Endodermal cell (in vitro differentiated cells): ENCODE results near the gene SDK1. TPM values are rescaled to one million over a fixed set of nuclear protein-coding genes. Genes with fewer than 3 reads are reported as not detected.

ENCODE experiments used
- DNase-seq: peaks from one replicate; pipeline ENCODE4 v3.0.0-alpha.2; 2017
- H3K27ac ChIP-seq: 2 replicates; pipeline ENCODE4 v1.5.1; 2013; ENCODE audit warnings: mild to moderate bottlenecking, low read depth, low read length, moderate library complexity
- H3K27me3 ChIP-seq: 2 replicates; pipeline ENCODE4 v1.6.1; 2013; ENCODE audit warnings: mild to moderate bottlenecking, low read length, moderate library complexity; ENCODE audit not compliant: insufficient read depth, control insufficient read depth, poor library complexity, severe bottlenecking
- H3K36me3 ChIP-seq: 2 replicates; pipeline ENCODE4 v1.7.0; 2013; ENCODE audit warnings: mild to moderate bottlenecking, low read length, moderate library complexity; ENCODE audit not compliant: control insufficient read depth, insufficient read depth
- H3K4me1 ChIP-seq: one replicate; pipeline ENCODE4 v1.7.0; 2013; ENCODE audit warnings: low read length; ENCODE audit not compliant: control insufficient read depth, insufficient read depth
- H3K4me3 ChIP-seq: 2 replicates; pipeline ENCODE4 v1.5.1; 2013; ENCODE audit warnings: mild to moderate bottlenecking, low read length, moderate library complexity
- H3K9ac ChIP-seq: 2 replicates; pipeline ENCODE4 v1.6.1; 2013; ENCODE audit warnings: mild to moderate bottlenecking, low read length, moderate library complexity; ENCODE audit not compliant: poor library complexity, severe bottlenecking; ENCODE audit errors: extremely low read depth
- H3K9me3 ChIP-seq: 2 replicates; pipeline ENCODE4 v1.6.1; 2013; ENCODE audit warnings: mild to moderate bottlenecking, low read length, moderate library complexity; ENCODE audit not compliant: control insufficient read depth
- H3K27ac Mint-ChIP-seq: 2 replicates; pipeline ENCODE4 v1.8.0; 2020; ENCODE audit warnings: mixed read lengths
- H3K27me3 Mint-ChIP-seq: 2 replicates; pipeline ENCODE4 v1.8.0; 2021; ENCODE audit warnings: mild to moderate bottlenecking, mixed read lengths; ENCODE audit not compliant: insufficient read depth
- H3K36me3 Mint-ChIP-seq: 2 replicates; pipeline ENCODE4 v1.8.0; 2020; ENCODE audit warnings: low read depth, mixed read lengths
- H3K4me1 Mint-ChIP-seq: 2 replicates; pipeline ENCODE4 v1.8.0; 2020; ENCODE audit warnings: mixed read lengths
- H3K4me3 Mint-ChIP-seq: 2 replicates; pipeline ENCODE4 v1.8.0; 2020; ENCODE audit warnings: mild to moderate bottlenecking, moderate library complexity, mixed read lengths
- H3K9me3 Mint-ChIP-seq: 2 replicates; pipeline ENCODE4 v1.8.0; 2020; ENCODE audit warnings: mild to moderate bottlenecking, mixed read lengths
- WGBS, 2 experiments: methylation state at CpG; one replicate each; pipeline versions ENCODE4 v1.1.5 to v1.1.7; 2013; ENCODE audit warnings: missing lambda C conversion rate in 2 of 2, mixed read lengths in 1 of 2; ENCODE audit not compliant: insufficient coverage in 1 of 2, insufficient read length in 1 of 2; 5-methylcytosine and 5-hydroxymethylcytosine counted together
- total RNA-seq, 2 donors: library from RNA; stranded (reverse); fragmentation: NEBNext Ultra II Directional in 1 of 2; extraction: Animal tissue kit (Norgen Biotek cat#: 25700) in 1 of 2; gene quantifications; 2 replicates in 1 of 2; 3 replicates in 1 of 2; pipeline ENCODE4 v1.2.1, GENCODE V29; 2021
- TF ChIP-seq, protein P1 (sequence below): fragments of 200-600 bp; sonication (generic); conservative IDR thresholded peaks from 2 replicates; pipeline ENCODE4 v1.5.0; 2021; ENCODE audit warnings: antibody characterized with exemption, mild to moderate bottlenecking

The SDK1 gene
- total RNA-seq, 2 donors from 2014 or later = 22.7 to 23.1 TPM

DNA sequence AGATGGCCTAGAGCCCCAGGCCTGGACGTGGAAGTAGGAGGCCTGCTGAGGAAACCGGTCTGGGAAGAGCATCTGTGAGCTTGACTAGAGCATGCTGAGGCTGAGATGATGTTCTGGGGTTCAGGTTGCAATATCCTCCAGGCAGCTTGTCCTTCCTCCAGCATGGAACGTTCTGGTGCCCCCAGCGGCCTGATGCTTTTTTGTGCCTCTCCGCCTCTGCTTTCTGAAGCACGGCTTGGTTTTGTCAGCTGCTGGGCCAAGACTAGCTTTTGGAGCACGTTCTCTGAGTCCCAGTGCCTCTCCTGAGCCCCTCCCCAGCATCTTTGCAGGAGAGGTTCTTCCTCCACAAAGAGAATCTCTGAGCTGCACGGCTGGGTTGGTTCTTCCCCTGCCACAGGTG is 699.1 kb downstream of the SDK1 start:
- no peak overlapping the region for H3K4me3 ChIP-seq
- H3K27ac Mint-ChIP-seq = no peak overlapping the region
- H3K9ac ChIP-seq = no peak overlapping the region
- no peaks in the 10 kb centered on the region for H3K9me3 Mint-ChIP-seq
- WGBS, 2 experiments = 85 to 91% methylated on average over 6 to 8 of the region's 8 CpGs
- H3K36me3 ChIP-seq = no peaks in the 10 kb centered on the region
- no peaks in the 10 kb centered on the region for H3K36me3 Mint-ChIP-seq
- H3K4me1 ChIP-seq = no peaks in the 10 kb centered on the region
- no peaks in the 10 kb centered on the region for H3K27me3 ChIP-seq
- DNase-seq = peak; percentile 68
- no peak overlapping the region for H3K4me3 Mint-ChIP-seq
- no peaks in the 10 kb centered on the region for H3K27me3 Mint-ChIP-seq
- H3K4me1 Mint-ChIP-seq = peaks cover under 1% of the 10 kb centered on the region
- H3K9me3 ChIP-seq = no peaks in the 10 kb centered on the region
- TF ChIP-seq, protein P1, sequence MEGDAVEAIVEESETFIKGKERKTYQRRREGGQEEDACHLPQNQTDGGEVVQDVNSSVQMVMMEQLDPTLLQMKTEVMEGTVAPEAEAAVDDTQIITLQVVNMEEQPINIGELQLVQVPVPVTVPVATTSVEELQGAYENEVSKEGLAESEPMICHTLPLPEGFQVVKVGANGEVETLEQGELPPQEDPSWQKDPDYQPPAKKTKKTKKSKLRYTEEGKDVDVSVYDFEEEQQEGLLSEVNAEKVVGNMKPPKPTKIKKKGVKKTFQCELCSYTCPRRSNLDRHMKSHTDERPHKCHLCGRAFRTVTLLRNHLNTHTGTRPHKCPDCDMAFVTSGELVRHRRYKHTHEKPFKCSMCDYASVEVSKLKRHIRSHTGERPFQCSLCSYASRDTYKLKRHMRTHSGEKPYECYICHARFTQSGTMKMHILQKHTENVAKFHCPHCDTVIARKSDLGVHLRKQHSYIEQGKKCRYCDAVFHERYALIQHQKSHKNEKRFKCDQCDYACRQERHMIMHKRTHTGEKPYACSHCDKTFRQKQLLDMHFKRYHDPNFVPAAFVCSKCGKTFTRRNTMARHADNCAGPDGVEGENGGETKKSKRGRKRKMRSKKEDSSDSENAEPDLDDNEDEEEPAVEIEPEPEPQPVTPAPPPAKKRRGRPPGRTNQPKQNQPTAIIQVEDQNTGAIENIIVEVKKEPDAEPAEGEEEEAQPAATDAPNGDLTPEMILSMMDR = peak; percentile 44
- no peak overlapping the region for H3K27ac ChIP-seq

DNA sequence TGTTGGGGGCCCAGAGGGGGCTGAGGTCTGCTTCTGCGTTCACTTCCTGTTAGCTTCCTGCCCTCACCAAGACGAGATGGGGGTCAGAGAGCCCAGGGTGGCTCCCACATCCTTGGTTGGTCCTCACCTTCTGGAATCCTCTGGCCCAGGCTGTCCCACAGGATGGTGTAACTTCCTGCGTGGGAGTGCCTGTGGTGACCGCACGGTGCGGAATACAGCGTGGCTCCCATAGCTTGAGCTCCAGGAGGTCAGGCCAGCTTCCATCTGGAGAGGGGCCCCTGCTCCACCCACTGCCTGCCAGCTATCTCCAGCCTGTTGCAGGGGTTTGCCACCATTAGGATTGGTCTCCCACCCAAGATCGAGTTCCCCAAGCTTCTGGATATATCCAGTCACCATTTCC is 699.9 kb downstream of the SDK1 start:
- 85 to 94% methylated on average over 3 to 8 of the region's 8 CpGs for WGBS, 2 experiments
- DNase-seq = no peak
- H3K27me3 Mint-ChIP-seq = no peaks in the 10 kb centered on the region
- Histone ChIP-seq H3K36me3 (no peaks in the 10 kb centered on the region), H3K27me3 (no peaks in the 10 kb centered on the region), H3K9me3 (no peaks in the 10 kb centered on the region), H3K4me3 (no peak overlapping the region), H3K4me1 (no peaks in the 10 kb centered on the region), H3K9ac (no peak overlapping the region), H3K27ac (no peak overlapping the region)
- no peaks in the 10 kb centered on the region for H3K9me3 Mint-ChIP-seq
- H3K27ac Mint-ChIP-seq = peak overlapping the region; percentile 61
- TF ChIP-seq, protein P1 = no peak
- H3K4me3 Mint-ChIP-seq = no peak overlapping the region
- no peaks in the 10 kb centered on the region for H3K36me3 Mint-ChIP-seq
- H3K4me1 Mint-ChIP-seq = no peaks in the 10 kb centered on the region

DNA sequence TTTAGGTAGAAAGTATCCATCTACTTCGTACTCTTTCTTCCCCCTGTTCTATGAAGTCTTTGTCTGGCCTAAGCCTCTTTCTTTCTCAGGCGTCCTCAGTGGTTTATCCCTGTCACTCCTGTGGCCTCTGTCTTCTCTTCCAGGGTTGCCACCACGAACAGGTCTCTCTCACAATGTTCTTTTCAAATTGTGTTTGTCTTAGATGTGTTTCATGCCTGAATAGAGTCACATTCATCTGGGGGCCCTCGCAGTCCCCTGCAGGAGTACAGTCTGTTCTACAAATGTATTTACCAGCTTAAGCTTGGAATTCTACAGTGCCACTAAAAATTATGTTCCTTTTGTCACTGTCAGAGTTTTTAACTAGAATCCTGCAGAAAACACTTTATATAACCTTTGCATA is 700.7 kb downstream of the SDK1 start:
- Mint-ChIP-seq H3K27me3 (no peaks in the 10 kb centered on the region), H3K9me3 (no peaks in the 10 kb centered on the region), H3K27ac (no peak overlapping the region), H3K4me1 (no peaks in the 10 kb centered on the region), H3K4me3 (no peak overlapping the region), H3K36me3 (no peaks in the 10 kb centered on the region)
- TF ChIP-seq, protein P1 = no peak
- Histone ChIP-seq H3K4me1 (no peaks in the 10 kb centered on the region), H3K9me3 (no peaks in the 10 kb centered on the region), H3K27me3 (no peaks in the 10 kb centered on the region), H3K4me3 (no peak overlapping the region), H3K36me3 (no peaks in the 10 kb centered on the region), H3K9ac (no peak overlapping the region), H3K27ac (no peak overlapping the region)
- DNase-seq = no peak
- 80 to 92% methylated on average over 2 to 4 of the region's 4 CpGs for WGBS, 2 experiments
